Activated CD4-positive, alpha-beta T cell treated with anti-CD3 and anti-CD28 coated beads for 48 hours (primary cell): Measurements from ENCODE around the gene TEPSIN.

Experiments used
- DNase-seq: peaks from one replicate; pipeline ENCODE4 v3.0.0-alpha.2; 2020

TEPSIN gene

DNA sequence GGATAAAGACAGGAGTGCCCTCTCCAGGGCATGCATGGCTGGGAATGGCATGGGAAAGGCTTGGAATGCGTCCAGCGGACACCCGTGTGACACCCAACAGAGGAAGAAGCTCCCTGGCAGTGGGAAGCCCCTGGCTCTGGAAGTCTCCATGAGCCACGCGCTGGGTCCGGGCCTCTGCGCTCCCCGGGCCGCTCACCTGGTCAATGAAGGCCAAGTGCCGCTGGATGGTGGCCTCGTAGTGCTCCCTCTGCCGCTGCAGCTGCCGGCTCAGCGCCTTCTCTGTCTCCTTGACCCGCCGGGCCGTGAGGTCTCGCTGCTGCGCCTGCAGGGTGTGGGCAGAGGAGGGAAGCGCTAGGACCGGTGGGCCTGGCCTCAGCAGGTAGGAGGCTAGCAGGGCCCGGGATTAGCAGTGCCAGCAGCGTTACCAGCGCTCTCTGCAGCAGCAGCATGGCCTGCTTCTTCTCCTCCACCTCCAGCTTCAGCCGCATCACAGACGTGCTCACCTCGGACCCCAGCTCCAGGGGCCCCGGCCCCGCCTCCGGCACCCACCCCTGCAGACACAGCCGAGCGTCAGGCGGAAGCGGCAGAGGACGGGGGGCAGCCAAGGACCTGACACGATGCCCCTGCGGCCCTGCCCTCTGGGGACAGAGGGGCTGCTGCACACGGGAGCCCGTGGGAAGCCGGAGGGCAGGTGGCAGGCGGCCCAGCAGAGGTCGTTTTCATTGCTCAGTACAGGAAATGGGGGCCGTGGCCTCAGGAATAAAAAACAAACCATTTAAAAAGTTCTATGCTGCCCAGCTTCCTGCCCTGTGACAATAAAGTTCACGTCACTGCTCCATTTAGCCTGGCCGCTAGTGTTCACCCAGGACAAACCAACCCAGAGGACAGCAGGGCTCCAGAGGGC, 42.1 kb downstream of the TEPSIN start:
- DNase-seq, result no peak

DNA sequence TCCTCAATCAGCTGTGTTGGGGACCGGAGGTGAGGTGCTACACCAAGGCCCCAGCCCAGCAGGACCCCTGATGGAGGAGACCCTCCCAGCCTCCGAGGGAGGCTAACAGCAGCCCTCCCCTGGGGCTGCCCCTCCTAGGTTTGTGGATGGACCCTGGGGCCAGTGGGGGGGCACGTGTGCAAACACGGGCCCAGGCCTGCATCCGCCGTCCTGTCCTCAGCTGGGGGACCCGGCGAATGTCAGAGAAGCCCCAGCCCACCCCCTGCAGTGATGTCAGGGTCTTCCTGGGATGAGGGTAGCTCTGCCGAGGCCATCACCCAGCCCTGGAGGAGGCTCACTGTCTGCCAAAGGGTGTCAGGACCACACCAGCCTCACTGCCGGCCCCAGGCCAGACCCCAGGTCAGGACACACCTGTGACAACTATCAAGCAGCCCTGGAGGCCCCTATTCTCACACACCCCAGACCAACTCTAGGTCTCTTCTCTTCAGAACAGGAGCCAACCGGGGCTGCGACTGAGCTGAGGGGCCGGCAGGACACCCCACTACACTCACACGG, 42.8 kb downstream of the TEPSIN start:
- no peak for DNase-seq

DNA sequence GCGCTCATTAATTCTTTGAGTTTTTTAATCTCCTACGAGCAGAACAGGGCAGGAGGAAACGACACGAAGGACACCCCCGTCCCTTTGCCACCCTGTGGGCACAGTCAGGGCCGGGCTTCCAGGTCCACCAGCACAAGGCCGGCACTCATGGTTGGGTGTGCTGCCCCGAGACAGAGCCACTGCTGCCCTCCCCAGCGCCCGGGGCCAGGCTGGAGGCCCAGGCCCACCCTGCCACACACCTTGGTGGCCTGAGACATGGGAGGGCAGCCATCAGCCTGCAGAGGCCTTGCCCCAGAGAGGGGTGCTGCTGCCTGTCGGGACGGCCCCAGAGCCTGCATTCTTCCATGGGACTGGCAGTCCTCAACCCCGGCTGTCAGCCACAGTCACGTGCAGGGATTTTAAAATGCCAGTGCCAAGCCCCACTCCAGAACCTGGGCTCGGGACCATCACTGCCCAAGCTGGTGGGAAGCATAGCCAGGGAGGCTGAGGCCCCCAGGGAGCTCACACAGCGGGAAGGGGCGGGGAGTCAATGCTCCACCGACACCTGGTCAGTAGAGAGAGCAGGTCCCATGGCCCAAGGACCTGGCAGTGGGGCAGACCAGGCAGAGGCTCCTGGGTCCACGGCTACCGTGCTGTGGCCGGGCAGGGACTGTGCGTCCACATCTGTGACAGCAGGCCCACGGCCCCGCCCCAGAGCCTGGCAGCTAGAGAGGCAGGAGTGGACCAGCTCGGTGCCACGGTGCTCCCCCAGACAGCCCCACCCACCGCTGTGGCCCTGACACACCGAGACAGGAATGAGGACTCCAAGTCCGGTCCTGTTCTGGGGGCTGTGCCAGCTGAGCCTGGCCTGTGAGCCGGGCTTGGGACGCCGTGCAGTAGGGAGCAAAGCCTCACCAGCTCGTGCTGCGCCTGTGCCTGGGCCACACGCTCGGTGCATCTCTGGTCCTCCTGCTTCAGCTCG, 43.6 kb downstream of the TEPSIN start:
- DNase-seq, result no peak

DNA sequence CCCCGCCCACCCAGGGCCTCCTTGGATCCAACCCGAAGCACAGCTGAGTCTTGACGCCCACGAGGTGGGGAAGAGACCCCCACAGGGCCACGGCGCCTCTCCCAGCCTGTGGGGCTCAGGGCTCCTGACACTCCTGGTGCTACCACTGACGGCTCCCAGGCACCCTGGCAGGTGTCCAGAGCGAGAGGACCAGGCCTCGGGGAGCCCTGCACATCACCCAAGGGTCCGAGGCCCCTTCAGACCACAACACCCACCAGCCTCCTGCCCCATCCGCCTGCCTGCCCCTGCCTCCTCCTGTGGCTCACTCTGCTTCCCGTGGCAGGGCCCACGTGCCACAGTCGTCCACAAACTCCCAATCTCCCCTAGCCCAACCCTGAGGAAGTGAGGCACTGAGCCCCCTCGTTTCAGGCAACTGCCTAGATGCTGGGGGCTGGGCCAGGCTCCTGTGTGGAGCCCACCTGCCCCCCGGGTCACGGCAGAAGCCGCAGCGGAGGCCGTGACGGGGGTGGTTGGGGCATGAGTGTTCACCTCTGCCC, 44.6 kb downstream of the TEPSIN start:
- no peak for DNase-seq

DNA sequence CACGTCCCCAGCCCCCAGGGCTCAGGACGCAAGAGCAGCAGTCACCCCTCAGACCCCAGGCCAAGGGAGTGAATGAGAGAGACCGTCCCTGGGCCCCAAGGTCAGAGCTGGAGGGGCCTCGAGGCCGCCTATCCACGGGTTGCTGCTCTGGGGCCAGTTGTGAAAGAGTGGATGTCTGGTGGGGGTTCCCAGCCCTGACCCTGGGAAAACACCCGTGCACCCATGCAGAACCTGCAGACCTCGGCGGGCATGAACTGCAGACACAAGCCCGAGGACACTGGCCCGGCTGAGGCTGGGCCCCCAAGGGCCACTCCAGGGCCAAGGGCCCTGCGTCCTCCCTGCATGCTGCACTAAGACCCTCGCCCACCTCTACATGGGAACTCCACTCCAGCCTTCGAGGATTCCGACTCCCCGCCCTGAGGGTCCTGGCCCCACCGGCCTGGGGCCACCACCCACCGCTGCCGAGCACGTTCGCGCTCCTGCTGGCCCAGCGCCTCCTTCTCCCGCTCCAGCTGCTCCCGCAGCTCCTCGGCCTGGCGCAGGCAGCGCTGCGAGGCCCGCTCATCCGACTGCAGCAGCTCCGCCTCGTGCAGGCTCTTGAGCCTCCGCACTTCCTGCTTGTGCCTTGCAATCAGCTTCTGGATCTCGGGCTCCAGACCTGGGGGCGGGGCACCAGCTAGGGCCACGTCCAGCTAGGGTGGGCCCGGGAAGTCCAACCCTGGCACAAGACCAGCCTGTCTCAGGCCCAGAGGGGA, 45.2 kb downstream of the TEPSIN start:
- DNase-seq, result no peak

DNA sequence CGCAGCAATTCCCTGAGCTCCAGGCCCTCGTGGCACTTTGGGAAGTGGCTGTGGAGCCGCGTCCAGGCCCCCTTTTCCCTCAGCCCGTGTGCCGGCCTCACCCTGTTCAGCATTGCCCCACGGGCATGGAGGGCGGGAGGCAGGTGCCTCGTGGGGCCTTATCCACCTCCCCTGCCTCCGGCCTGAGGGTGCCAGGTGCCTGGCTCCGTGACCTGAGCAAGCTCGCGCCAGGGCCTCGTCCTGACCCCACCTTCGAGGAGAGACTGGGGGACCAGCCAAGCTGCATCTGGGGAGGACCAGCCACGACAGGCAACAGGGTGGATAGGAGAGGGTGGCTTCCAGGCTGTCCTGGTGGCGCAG, 45.8 kb downstream of the TEPSIN start:
- DNase-seq, result no peak

DNA sequence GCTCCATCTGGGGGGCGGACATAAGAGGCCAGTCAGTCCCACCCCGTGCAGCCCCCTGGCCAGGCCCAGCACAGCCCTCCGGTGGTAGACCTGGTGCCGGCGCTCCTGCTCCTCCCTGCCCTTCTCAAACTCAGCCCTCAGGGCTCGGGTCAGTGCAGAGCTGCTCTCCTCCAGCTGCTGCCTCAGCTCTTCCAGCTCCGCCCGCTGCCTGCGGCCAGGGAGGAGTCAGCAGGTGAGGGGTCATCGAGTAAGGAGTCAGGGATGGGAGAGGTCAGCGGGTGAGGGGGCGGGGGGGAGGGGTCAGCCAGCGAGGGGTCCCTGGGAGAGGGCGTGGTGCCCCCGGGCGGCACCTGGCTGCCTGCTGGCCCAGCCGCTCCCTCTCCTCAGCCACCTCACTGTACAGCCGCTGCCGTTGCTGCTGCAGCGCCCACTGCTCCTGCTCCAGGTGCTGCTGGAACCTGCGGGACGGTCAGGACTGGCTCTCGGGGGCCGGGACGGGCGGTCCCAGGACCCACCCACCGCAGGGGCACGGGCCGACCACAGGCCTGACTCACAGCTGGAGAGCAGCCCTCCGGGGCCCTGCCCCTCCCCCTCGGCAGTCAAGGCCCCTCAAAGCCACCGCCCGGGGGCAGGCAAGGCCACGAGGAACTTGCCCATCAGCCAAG, 46.3 kb downstream of the TEPSIN start:
- no peak for DNase-seq

DNA sequence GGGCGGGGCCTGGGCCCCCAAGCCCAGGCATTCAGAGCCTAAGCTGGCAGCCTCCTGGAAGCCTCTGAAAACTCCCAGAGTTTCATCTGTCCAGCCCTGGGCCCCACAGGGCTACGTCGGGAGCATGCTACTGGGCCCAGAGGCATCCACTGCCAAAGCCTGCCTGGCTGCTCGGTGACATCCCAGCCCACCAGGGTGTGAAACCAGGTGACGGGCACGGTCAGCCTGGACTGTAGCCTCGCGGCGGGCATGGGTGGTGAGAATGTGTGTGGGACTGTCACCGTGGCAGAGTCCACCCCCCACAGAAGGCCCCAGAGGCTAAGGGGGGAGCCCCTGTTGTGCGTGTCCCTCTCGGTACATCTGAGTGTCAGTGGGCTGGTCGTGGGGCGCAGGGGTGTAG, 47.2 kb downstream of the TEPSIN start:
- no peak for DNase-seq

DNA sequence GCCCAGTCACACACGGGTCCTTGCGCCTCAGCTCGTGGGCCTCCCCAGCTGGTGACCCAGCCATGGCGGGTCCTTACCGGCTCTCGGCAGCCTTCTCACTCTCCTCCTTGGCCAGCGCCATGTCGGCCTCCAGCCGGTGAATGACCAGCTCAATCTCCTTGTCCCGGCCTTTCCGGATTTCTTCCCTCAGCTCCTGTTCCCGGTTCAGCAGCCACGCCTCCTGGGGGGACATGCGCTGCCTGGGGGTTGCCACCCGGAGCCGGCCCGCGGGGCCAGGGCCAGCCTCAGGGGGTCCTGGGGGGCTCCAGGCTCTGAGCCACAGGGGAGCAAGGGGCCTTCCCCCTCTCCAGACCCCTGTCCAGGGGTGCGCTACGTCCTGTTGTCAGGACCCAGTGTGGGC, 47.7 kb downstream of the TEPSIN start:
- no peak for DNase-seq

DNA sequence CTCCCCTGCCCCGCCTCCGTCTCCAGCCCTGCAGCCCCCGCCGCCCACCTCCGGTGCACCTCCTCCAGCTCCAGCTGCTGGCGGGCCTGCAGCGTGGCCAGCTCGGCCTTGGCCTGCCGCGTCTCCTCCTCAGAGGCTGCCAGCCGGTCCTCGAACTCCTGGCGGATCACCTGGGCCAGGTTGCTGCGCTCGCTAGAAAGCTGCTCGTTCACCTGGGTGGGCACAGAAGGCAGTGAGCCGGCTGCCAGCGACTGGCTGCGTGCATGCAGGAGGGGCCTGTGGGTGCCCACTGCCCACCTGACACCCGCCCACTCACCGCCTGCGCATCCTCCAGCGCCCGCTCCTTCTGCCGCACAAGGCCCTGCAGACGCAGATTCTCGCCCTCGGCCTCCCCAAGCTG, 48.3 kb downstream of the TEPSIN start:
- DNase-seq, result no peak

DNA sequence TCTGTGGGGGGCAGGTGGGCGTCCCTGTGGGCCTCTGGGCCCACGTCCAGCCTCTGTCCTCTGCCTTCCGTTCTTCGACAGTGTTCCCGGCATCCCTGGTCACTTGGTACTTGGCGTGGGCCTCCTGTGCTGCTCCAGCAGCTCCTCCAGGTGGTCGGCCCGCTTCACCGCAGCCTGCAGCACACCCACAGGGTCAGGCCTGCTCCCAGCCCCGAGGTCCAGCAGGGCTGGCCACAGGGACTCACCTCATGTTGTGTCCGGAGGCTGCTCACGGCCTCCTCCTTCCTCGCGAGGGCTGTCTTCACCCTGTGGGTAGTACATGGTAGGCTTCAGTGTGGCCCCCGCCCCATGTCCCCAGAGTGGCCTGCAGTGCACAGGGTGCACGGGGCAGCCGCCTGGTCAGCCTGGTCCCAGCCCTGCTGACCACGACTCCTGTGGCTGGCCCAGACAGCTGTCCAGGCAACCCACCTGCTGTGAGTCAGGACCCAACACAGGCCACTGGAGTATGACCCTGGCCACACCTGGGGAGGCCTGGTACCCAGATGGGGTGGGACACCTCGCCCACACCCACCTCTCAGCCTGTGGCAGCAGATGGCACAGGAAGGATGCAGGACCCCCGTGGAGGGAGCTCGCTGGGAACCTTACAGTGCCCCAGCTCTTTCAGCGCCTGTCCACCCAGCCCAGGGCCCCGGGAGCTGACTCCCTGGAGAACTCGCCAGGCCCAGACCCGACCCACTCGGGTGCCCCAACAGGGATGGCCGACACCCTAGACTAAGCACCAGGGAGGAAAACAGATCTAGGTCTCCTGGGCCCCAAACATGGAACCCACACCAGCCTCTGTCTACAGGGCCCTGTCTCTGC, 49.0 kb downstream of the TEPSIN start:
- no peak for DNase-seq

DNA sequence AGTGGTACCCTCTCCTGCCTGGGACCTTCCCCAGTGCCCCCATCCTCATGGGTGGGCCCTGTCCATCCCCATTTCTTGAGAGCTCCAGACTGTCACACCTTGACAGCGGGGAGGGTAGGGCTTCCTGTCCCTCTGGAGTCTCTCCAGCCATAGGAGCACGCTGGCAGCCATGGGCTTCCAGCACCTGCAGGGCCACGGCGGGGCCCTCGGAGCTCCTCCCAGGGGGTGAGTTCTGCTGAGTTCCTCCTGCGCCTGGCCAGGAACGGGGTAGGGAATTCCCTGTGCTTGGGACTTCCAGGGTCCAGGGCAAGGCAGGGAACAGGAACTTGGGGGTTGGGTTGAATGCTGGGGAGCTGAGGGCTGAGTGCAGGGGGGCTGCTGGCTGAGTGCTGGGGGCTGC, 49.8 kb downstream of the TEPSIN start:
- no peak for DNase-seq

DNA sequence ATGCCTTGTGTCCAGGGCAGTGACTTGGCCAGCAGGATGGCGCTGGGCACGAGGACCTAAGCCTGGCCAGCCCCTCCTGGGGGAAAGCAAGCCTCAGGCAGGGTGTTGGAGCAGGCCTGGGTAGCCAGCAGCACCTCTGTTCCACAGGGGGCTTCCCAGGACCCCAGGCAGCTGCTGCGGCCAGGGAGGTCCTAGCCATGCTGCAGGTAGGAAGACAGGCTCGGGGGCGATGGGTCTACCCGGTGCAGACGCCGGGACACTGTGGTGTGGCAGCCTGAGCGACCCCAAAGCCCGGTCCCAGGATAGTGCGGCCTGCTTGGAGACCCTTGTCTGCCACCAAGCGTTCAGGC, 50.4 kb downstream of the TEPSIN start:
- no peak for DNase-seq

DNA sequence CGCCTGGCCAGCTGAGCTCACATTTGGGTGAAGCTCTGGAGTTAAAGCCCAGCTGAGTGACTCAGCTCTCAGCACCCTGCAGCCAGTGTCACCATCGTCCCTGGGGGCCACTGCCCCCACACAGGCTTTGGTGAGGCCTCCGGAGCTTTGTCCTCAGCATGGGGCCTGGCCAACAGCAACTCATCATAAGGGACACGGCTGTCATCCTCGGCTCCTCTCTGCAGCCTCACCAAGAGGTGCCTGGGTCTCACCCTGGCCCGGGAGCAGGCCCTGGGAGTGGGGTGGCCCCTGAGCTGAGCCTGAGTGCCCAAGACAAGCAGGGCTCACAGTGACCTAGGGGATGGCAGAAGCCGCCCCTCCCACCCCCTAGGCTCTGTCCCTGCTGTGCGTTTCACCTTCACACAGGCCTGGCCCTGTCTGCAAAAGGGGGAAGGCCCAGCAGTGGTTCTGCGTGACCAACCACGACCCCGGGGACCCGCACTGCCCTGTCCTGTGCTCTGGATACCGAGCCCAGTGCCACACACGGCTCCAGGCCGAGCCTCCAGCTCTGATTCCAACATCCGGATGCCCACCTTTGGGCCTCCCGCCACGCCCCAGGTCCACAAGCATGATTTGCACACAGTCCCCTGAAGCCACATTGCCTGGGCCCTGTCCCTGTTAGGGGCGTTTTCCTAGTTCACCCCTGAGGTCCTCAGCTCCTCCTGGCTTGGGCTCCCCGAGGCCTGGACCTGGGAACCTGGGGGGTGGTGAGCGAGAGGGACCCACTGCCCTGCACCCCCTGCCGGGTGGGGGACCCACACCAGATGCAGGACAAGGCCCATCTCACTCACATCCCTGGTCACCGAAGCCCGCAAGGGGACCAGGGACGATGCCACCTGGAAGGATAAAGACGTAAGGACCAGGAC, 51.0 kb downstream of the TEPSIN start:
- DNase-seq, result no peak

DNA sequence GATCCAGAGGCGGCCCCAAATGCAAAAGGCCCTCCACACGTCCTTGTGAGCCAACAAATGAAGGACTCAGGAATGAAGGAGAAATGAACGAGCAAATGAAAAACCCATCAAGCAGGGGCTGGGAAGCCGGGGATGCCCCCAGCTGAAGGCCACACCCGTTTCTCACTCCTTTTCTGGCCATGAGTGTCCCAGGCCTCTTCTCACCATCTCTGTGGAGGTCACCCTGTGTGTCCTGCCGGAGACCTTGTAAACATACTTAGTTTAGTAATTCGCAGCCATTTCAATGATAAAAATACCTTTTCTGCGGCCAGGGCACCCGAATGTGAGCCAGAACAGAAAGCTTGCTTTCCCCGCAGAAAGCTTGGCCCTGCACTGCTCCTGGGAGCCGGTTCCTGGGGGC, 51.7 kb downstream of the TEPSIN start:
- DNase-seq, result no peak

DNA sequence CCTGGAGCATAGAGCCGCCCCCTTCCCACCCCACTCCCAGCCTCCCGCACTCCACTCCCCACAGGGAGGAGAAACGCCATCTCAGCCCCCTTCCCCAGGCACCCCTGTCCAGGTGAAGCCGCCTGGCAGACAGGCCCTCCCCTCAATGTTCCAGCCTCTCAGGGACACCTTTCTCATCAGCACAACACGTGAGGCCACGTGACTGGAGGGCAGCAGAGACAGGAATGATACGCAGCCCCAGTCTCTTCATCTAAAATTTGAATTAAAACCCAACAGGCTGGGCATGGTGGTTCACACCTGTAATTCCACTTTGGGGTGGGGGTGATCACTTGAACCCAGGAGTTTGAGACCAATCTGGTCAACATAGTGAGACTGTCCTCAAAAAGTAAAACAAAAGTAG, 52.7 kb downstream of the TEPSIN start:
- no peak for DNase-seq

DNA sequence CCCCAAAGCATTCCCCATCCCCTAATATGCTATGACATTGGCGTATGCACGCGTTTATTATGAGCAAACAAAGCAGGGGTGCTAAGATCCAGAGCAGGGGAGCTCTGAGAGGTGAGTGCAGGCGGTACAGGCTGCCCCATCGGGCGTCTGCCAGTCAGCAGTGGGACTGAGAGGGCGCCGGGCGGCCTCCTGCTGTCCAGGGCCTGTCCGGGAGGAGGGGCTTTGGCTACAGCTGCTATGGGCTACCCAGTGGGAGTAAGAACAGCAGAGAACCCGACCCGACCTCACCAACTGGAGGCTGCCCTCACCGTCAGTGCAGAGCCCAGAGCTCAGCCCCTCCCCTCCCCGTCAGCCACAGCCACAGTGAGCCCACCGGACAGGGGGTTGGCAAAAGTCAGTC, 54.3 kb downstream of the TEPSIN start:
- no peak for DNase-seq

DNA sequence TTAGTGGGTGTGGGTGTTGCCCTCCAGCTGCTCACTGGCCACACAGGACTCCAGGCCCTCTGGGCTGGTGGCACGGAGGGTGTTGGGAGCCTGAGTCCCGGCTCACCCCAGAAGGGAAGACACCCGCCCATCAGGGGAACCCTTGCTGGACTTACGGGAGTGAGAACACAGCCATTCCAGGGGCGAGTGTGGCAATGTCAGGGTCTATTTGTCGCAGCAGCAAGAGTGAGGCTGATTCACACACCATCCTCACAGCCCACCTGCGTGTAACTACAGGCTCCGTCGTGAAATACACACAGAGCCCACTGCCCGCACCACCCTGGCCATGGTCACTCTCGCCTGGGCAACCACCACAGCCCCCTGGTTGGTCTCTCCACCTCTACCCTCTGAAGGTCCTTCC, 55.0 kb downstream of the TEPSIN start:
- no peak for DNase-seq

DNA sequence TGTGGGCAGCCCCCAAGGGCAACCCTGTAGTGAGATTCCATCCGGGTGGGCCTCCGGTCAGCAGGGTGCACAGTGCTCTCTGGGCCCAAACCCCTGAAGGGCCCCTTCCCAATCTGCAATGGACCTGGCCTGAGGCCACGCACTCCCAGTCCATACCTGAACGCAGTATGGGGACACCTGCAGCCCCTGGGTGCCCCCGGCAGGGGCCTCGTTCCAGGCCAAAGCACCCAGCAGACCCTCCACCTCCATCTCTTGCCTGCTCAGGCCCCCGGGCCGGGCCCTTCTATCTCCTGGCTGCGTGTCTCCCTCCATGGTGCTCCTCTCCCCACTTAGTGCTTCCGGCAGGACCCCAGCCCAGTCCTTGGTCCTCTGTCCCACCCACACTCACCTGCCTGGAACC, 55.5 kb downstream of the TEPSIN start:
- DNase-seq, result no peak

DNA sequence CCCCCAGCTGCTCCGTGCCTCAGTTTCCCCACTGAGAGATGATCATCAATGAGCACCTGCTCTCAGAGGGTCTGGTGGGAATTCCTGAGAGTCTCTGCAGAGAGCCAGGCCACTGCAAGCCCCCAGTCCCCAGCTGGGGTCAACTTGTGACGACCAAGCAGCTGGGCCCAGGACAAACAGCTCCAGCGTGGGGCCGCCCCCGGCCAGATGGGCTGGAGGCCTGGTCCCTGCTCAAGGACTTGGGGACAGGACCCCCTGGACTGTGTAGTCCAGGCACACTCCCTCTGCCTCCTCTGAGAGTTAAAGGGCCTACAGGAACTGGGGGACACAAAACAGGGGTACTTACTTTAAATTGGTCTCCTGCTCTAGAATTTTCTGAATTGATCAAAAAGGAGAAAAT, 56.3 kb downstream of the TEPSIN start:
- DNase-seq, result no peak
